ENCODE measurements around the gene C12orf75. TPM values are rescaled to one million over a fixed set of nuclear protein-coding genes. Genes with fewer than 3 reads are reported as not detected.

C12orf75 gene
- total RNA-seq, 1 experiment from 2014 or later, result 46.0 TPM

DNA sequence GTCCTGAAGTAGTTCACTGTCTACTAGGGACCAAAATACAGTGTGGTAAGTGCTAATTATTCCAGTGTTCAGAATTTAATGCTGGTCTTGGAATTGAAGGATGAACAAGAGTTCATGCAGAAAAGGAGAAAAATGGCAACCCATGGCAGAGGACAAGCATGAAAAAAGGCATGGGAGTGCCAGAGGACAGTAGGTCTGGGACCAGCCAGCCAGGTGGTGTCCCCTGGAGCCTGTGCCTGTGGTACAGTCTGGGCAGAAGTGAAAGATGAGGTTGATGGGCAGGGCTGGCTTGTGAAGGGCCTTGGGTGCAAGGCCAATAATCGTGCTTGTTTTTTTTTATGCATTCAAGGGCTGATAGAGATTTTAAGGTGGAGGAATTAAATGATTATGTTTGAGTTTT is 21.0 kb downstream of the C12orf75 start:
- no TSS peak for BruUV-seq (replicated peaks)
- no peak for DNase-seq (ENCODE audit: low spot score)
- Histone ChIP-seq H3K4me1 (ENCODE audit: insufficient read depth, low read length, poor library complexity, severe bottlenecking) (peaks cover 14% of the 10 kb centered on the region), H3K36me3 (ENCODE audit: insufficient read depth, low read length, poor library complexity, severe bottlenecking) (no peaks in the 10 kb centered on the region), H3K27me3 (replicated peaks; ENCODE audit: insufficient read depth, low read depth, low read length, poor library complexity) (no peaks in the 10 kb centered on the region), H3K9me3 (ENCODE audit: low read depth, low read length, poor library complexity, severe bottlenecking) (no peaks in the 10 kb centered on the region), H3K4me3 (ENCODE audit: low read depth, low read length, poor library complexity, severe bottlenecking) (no peak overlapping the region), H3K27ac (ENCODE audit: low read depth, low read length, poor library complexity, severe bottlenecking) (no peak overlapping the region)
- TF ChIP-seq, protein P1, sequence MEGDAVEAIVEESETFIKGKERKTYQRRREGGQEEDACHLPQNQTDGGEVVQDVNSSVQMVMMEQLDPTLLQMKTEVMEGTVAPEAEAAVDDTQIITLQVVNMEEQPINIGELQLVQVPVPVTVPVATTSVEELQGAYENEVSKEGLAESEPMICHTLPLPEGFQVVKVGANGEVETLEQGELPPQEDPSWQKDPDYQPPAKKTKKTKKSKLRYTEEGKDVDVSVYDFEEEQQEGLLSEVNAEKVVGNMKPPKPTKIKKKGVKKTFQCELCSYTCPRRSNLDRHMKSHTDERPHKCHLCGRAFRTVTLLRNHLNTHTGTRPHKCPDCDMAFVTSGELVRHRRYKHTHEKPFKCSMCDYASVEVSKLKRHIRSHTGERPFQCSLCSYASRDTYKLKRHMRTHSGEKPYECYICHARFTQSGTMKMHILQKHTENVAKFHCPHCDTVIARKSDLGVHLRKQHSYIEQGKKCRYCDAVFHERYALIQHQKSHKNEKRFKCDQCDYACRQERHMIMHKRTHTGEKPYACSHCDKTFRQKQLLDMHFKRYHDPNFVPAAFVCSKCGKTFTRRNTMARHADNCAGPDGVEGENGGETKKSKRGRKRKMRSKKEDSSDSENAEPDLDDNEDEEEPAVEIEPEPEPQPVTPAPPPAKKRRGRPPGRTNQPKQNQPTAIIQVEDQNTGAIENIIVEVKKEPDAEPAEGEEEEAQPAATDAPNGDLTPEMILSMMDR (conservative IDR thresholded peaks at IDR 0.05; ENCODE audit: low read depth, low read length), result no peak
- TF ChIP-seq EZH2 (IDR thresholded peaks at IDR 0.05; ENCODE audit: borderline replicate concordance, low read depth, low read length, poor library complexity, severe bottlenecking), result no peak
- ChIA-PET POLR2A (ENCODE audit: low non-redundant PET) (no interaction called here), CTCF (no interaction called here)
- intact Hi-C loops (cut with micrococcal nuclease; ENCODE audit: unreplicated experiment), result no loop called here

DNA sequence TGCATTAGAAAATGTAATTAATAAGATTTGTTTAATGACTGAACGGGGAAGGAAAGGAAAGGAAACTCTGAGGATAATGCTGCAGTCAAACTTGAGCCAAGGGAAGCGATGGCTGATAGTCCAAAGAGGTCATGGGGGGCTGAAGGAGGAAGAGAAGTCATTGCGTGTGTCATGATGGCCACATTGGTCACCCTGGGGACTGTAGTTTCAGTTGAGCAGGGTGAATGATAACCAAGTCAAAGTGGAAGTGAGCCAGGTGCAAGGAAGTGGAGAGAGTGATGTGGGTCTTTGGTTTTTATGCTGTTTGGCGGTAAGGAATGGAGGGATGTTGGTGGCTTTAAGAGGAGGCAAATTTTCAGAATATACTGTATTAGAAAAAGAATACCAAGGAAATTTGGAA is 21.6 kb downstream of the C12orf75 start:
- H3K36me3 ChIP-seq (ENCODE audit: insufficient read depth, low read length, poor library complexity, severe bottlenecking), result no peaks in the 10 kb centered on the region
- no peak for TF ChIP-seq EZH2 (IDR thresholded peaks at IDR 0.05; ENCODE audit: borderline replicate concordance, low read depth, low read length, poor library complexity, severe bottlenecking)
- TF ChIP-seq, protein P1 (conservative IDR thresholded peaks at IDR 0.05; ENCODE audit: low read depth, low read length), result no peak
- H3K9me3 ChIP-seq (ENCODE audit: low read depth, low read length, poor library complexity, severe bottlenecking), result no peaks in the 10 kb centered on the region
- ChIA-PET POLR2A (ENCODE audit: low non-redundant PET) (no interaction called here), CTCF (no interaction called here)
- H3K27me3 ChIP-seq (replicated peaks; ENCODE audit: insufficient read depth, low read depth, low read length, poor library complexity), result no peaks in the 10 kb centered on the region
- intact Hi-C loops (cut with micrococcal nuclease; ENCODE audit: unreplicated experiment), result no loop called here
- no TSS peak for BruUV-seq (replicated peaks)
- DNase-seq (ENCODE audit: low spot score), result no peak
- peaks cover 14% of the 10 kb centered on the region for H3K4me1 ChIP-seq (ENCODE audit: insufficient read depth, low read length, poor library complexity, severe bottlenecking)
- H3K4me3 ChIP-seq (ENCODE audit: low read depth, low read length, poor library complexity, severe bottlenecking), result no peak overlapping the region
- H3K27ac ChIP-seq (ENCODE audit: low read depth, low read length, poor library complexity, severe bottlenecking), result no peak overlapping the region

DNA sequence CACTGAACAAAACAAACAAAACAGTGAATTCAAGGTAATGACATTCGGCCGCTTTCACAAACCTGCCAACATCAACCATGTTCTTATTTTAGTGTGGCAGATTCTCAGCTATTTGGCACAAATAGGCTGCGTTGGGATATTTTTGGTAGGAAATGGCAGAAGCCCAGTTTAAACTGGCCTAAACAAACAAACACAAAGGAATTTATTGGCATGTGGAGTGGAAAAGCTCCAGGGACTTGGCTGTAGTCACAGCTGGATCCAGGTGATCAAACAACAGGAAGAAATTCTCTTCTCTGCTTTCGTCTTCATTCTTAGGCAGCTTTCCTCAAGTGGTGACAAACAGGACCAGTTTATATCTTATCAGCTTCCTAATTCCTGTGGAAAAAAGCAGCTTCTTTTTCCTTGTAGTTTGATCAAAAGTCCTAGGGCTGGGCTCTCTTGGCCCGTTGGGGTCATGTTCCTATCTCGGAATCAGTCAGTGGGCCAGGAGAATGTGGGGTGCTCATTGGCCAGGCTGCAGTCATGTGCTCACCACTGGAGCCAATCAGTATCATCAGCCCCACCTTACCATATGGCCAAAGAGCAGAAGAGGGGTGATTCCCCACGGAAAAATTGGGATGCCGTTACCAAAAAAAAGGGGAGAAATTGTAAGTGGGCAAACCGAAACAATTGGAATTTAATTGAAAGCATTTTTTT is 22.6 kb downstream of the C12orf75 start:
- intact Hi-C loops (cut with micrococcal nuclease; ENCODE audit: unreplicated experiment), result no loop called here
- BruUV-seq (replicated peaks), result no TSS peak
- Histone ChIP-seq H3K9me3 (ENCODE audit: low read depth, low read length, poor library complexity, severe bottlenecking) (no peaks in the 10 kb centered on the region), H3K27ac (ENCODE audit: low read depth, low read length, poor library complexity, severe bottlenecking) (no peak overlapping the region), H3K36me3 (ENCODE audit: insufficient read depth, low read length, poor library complexity, severe bottlenecking) (no peaks in the 10 kb centered on the region), H3K4me1 (ENCODE audit: insufficient read depth, low read length, poor library complexity, severe bottlenecking) (peaks cover 11% of the 10 kb centered on the region), H3K27me3 (replicated peaks; ENCODE audit: insufficient read depth, low read depth, low read length, poor library complexity) (no peaks in the 10 kb centered on the region), H3K4me3 (ENCODE audit: low read depth, low read length, poor library complexity, severe bottlenecking) (no peak overlapping the region)
- DNase-seq (ENCODE audit: low spot score), result no peak
- no peak for TF ChIP-seq EZH2 (IDR thresholded peaks at IDR 0.05; ENCODE audit: borderline replicate concordance, low read depth, low read length, poor library complexity, severe bottlenecking)
- TF ChIP-seq, protein P1 (conservative IDR thresholded peaks at IDR 0.05; ENCODE audit: low read depth, low read length), result no peak
- ChIA-PET CTCF (no interaction called here), POLR2A (ENCODE audit: low non-redundant PET) (no interaction called here)

Data from A673 (cell line).